Cardiac fibroblast (primary cell): ENCODE measurements around the gene NHS.

Experiments
- DNase-seq, 2 donors: peaks; one replicate each; pipeline versions ENCODE4 v3.0.0 to v3.0.0-alpha.2; 2010; ENCODE audit warnings: low read depth in 2 of 2
- H3K4me3 ChIP-seq, 2 donors: replicated peaks in 1 of 2; 1 replicate in 1 of 2; 2 replicates in 1 of 2; pipeline ENCODE4 v1.5.1; 2011; ENCODE audit warnings: low read depth in 2 of 2, low read length in 2 of 2, mild to moderate bottlenecking in 2 of 2, moderate library complexity in 1 of 2
- TF ChIP-seq, protein P1 (sequence below): IDR thresholded peaks from one replicate; pipeline ENCODE4 v1.5.1; 2011; ENCODE audit warnings: low read depth, mild to moderate bottlenecking, low read length, inconsistent platforms

NHS gene

DNA sequence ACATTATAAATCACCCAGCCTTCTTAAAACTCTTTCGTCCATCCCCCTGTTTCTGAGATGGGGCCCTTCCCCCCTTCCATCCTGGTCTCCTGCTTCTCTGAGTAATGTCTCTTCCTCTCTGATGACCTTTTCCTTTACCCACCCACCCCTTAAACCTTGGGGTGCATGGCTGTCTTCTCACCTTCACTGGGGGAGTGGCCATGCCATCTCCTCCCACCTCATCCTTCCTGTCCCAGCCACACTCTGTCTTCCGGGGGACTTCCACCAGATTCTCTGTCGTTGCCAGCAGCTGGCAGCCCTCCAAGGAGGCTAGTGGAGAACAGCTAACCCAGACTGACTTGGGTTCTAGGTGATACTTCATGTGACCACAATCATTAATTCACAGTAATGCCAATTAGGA, 279.1 kb downstream of the NHS start:
- no peak overlapping the region for H3K4me3 ChIP-seq
- no peak for DNase-seq
- TF ChIP-seq, protein P1, sequence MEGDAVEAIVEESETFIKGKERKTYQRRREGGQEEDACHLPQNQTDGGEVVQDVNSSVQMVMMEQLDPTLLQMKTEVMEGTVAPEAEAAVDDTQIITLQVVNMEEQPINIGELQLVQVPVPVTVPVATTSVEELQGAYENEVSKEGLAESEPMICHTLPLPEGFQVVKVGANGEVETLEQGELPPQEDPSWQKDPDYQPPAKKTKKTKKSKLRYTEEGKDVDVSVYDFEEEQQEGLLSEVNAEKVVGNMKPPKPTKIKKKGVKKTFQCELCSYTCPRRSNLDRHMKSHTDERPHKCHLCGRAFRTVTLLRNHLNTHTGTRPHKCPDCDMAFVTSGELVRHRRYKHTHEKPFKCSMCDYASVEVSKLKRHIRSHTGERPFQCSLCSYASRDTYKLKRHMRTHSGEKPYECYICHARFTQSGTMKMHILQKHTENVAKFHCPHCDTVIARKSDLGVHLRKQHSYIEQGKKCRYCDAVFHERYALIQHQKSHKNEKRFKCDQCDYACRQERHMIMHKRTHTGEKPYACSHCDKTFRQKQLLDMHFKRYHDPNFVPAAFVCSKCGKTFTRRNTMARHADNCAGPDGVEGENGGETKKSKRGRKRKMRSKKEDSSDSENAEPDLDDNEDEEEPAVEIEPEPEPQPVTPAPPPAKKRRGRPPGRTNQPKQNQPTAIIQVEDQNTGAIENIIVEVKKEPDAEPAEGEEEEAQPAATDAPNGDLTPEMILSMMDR: no peak

DNA sequence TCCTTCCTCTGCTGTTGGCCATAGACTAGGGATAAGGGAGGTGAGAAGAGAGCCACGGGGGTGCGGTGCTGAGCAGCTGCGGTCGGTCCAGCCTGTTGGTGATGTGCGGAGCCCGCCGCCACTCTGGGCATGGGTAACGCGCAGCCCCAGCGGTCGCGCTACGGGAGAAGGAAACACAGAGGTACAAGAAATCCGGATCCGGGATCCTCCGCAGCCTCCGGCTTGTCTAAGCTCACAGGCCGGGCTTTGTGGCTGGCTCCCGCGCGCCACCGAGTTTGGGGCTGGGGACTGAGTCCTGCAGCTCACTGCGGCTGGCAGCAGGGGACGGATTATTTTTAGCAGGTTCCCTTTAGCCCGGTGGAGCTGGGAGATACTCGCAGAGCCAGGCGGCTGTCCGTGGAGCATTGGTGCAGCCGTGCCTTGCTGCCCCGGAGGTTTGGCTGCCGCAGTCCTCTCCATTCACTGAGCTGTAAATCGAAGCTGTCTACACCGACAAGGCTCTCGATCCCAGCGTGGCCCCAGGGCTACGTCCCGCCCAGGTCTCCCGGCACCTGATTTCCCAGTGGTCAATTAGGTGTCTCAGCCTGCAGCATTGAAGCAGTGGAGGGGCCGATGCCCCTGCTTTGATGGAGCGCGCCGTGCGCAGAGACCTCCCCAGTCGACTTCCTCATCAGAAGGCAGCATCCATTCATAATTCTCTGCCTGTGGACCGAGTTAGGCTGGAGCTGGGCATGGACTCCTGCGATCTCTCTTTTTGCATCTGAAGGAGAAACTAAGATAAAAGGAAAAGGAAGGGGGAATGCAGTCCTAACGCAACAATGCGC, 280.4 kb downstream of the NHS start:
- TF ChIP-seq, protein P1: no peak
- H3K4me3 ChIP-seq: no peak overlapping the region
- DNase-seq: peak in 1 of 2 donors; percentile 10

DNA sequence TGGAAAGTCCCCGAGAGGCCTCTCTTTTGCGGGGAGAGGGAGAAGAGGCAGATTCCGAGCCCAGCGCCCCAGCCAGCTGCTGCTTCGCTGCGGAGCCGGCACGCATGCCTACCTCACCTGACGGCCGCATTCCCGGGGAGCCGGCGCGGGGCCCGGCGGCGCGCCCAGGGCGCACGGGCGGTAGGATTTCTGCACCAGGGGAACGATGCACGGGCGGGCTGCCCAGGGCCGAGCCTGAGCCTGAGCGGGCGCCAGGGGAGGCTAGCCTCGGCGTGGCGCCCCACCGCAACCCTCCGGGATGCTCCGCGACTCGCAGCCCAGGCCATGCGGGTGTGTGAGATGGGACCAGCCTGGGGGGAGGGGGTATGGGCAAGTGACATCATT, 281.0 kb downstream of the NHS start:
- H3K4me3 ChIP-seq: no peak overlapping the region
- TF ChIP-seq, protein P1: no peak
- DNase-seq: no peak

DNA sequence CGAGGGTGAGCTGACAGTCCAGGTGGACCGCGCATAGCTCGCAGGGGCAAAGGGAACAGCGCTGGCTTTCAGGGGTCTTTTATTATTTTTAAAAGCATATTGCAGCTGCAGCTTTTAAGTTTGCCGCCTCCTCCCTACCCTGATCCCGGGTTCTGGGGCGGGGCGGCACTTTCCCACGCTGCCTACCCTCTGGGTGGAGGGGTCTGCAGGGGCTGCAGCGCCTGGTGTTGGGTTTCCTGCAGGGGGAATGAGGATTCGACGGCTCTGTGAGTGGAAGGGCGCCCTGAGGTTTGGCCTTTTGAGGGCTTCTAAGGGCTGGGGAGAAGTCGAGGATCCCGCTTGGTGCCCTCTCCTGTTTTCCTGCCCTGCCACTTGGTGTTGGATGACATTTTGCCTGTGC, 281.6 kb downstream of the NHS start:
- TF ChIP-seq, protein P1: no peak
- no peak for DNase-seq
- H3K4me3 ChIP-seq: no peak overlapping the region

DNA sequence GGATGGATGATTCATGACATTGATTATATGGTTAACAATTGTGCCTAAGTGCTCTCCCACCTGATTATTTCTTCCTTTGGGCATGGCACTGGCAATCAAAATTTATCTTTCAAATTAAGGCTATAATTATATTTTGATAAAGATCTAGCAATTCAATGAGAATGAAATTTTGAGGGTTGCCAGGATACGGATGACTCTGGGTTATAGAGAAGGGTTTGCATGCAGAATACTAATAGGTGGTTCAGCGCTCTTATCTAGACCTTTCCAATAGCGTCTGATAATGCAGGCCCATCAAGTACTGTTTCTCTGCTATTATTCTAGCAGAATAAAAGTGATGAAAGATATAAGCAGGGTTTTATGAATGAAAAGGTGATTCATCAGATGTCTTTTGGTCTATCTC, 287.4 kb downstream of the NHS start:
- no peak overlapping the region for H3K4me3 ChIP-seq
- TF ChIP-seq, protein P1: no peak
- DNase-seq: no peak

DNA sequence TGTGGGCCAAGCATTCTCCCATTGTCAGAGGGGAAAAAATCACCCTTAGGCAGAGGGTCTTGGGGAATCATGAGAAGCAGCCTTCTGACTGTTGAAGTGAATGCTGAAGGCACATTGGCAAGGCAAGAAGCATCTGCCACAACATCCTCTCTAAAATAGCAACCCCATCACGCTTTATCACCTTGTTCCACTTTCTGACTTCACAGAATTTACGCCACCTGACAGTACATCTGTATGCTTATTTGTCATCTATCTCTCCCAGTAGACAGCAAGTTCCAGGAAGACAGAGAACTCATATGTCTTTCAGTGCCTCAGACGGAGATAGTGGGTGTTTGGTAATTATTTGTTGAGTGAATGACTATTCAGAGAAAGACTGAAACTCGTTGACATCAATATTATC, 293.9 kb downstream of the NHS start:
- TF ChIP-seq, protein P1: no peak
- DNase-seq: no peak
- no peak overlapping the region for H3K4me3 ChIP-seq

DNA sequence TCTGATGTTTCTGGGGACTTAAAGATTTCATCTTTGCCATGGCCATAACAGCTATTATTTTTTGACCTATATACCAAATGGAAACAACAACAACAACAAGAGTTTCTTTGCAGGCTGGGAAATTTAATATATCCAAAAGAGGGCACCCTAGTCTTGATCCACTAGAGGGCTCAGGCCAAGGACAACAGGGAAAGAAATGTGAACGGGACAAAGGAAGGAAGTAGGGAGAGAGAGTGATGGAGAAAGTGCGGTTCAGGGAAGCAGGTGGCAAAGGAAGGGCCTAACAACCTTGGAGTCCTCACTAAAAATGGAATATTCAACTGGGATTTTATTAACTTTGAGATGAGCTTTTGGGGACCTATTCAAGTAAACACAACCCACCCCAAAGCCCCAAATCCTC, 294.5 kb downstream of the NHS start:
- H3K4me3 ChIP-seq: no peak overlapping the region
- no peak for DNase-seq
- TF ChIP-seq, protein P1: no peak
